Endothelial cell of umbilical vein (primary cell): ENCODE data around the gene LSP1. TPM values are rescaled to one million over a fixed set of nuclear protein-coding genes. Genes with fewer than 3 reads are reported as not detected.

Experiments
- BruUV-seq: library from RNA; stranded (reverse); fragments of 400-500 nt; replicated peaks from 2 replicates; lab custom pipeline; 2021; lab: Mats Ljungman, UMichigan
- CTCF ChIA-PET: fragments of 300-600, 350-600 bp; sonication (Branson Sonifier 250); formaldehyde crosslinking; loops from one replicate; lab custom pipeline; 2021; ENCODE audit warnings: antibody characterized with exemption, inconsistent platforms; lab: Charles Lee
- POLR2A ChIA-PET: fragments of 300-600, 350-600 bp; sonication (Branson Sonifier 250); formaldehyde crosslinking; loops from one replicate; lab custom pipeline; 2021; ENCODE audit warnings: antibody characterized with exemption, inconsistent platforms; lab: Charles Lee
- DNase-seq: peaks from one replicate; pipeline ENCODE4 v3.0.0-alpha.2; 2011; ENCODE audit warnings: low read depth, low spot score
- FAIRE-seq: peaks from 2 replicates; lab custom pipeline; 2011; peaks lifted over from hg19 to GRCh38; lab: Jason Lieb, UNC
- H2AFZ ChIP-seq: 2 replicates; pipeline ENCODE4 v1.6.0; 2012; ENCODE audit warnings: low read depth, low read length, control low read depth, inconsistent platforms
- H3K27ac ChIP-seq: 2 replicates; pipeline ENCODE4 v1.5.1; 2011; ENCODE audit warnings: low read depth, mild to moderate bottlenecking, control low read depth, low read length, moderate library complexity; ENCODE audit not compliant: insufficient read depth
- H3K27me3 ChIP-seq, 2 experiments: 2 replicates each; pipeline versions ENCODE4 v1.6.0 to v1.6.1; 2011; ENCODE audit warnings: low read length in 2 of 2, mixed read lengths in 1 of 2; ENCODE audit not compliant: control insufficient read depth in 2 of 2, insufficient read depth in 2 of 2
- H3K36me3 ChIP-seq, 2 experiments: 2 replicates in 1 of 2; 3 replicates in 1 of 2; pipeline ENCODE4 v1.5.1; 2011; ENCODE audit warnings: low read length in 2 of 2, mild to moderate bottlenecking in 1 of 2, moderate library complexity in 1 of 2; ENCODE audit not compliant: control insufficient read depth in 2 of 2, insufficient read depth in 2 of 2; ENCODE audit errors: extremely low read depth in 1 of 2
- H3K4me1 ChIP-seq: 3 replicates; pipeline ENCODE4 v1.5.1; 2011; ENCODE audit warnings: mild to moderate bottlenecking, low read length; ENCODE audit not compliant: control insufficient read depth, insufficient read depth; ENCODE audit errors: extremely low read depth
- H3K4me2 ChIP-seq: 2 replicates; pipeline ENCODE4 v1.6.1; 2011; ENCODE audit warnings: low read length, control low read depth, mixed read lengths; ENCODE audit not compliant: insufficient read depth
- H3K4me3 ChIP-seq, 3 experiments: fragments of 200-600 bp in 1 of 3; sonication (generic), shearing (Covaris generic) in 1 of 3; replicated peaks in 1 of 3; 2 replicates each; pipeline ENCODE4 v1.5.1; 2011 to 2016; ENCODE audit warnings: control low read depth in 3 of 3, low read length in 3 of 3, mild to moderate bottlenecking in 2 of 3, inconsistent platforms in 1 of 3, low read depth in 1 of 3, moderate library complexity in 1 of 3; ENCODE audit not compliant: insufficient read depth in 1 of 3
- H3K79me2 ChIP-seq: 2 replicates; pipeline ENCODE4 v1.6.0; 2012; ENCODE audit warnings: low read length, inconsistent platforms; ENCODE audit not compliant: control insufficient read depth, insufficient read depth
- H3K9ac ChIP-seq: replicated peaks from 2 replicates; pipeline ENCODE3; 2011; ENCODE audit warnings: low read length, control low read depth; ENCODE audit not compliant: insufficient read depth; ENCODE audit errors: extremely low read depth
- H3K9me1 ChIP-seq: replicated peaks from 3 replicates; pipeline ENCODE4 v1.6.0; 2011; ENCODE audit warnings: mild to moderate bottlenecking, low read length; ENCODE audit not compliant: control insufficient read depth, insufficient read depth; ENCODE audit errors: extremely low read depth
- H3K9me3 ChIP-seq: replicated peaks from 2 replicates; pipeline ENCODE4 v1.5.1; 2012; ENCODE audit warnings: low read length, inconsistent platforms; ENCODE audit not compliant: control insufficient read depth, insufficient read depth
- H4K20me1 ChIP-seq: replicated peaks from 2 replicates; pipeline ENCODE3; 2011; ENCODE audit warnings: mild to moderate bottlenecking, low read length; ENCODE audit not compliant: control insufficient read depth, insufficient read depth; ENCODE audit errors: extremely low read depth
- CTCF ChIP-seq, 2 donors: IDR thresholded peaks; 1 replicate in 1 of 2; 2 replicates in 1 of 2; pipeline ENCODE4 v1.5.1; 2011; ENCODE audit warnings: low read length in 2 of 2, mild to moderate bottlenecking in 2 of 2, moderate library complexity in 2 of 2, control low read depth in 1 of 2, inconsistent platforms in 1 of 2, low read depth in 1 of 2; ENCODE audit not compliant: insufficient read depth in 1 of 2; ENCODE audit errors: extremely low read depth in 1 of 2
- EZH2 ChIP-seq: IDR thresholded peaks from 2 replicates; pipeline ENCODE4 v1.6.1; 2012; ENCODE audit warnings: borderline replicate concordance, low read depth, mild to moderate bottlenecking, moderate library complexity, low read length, inconsistent platforms; ENCODE audit not compliant: severe bottlenecking
- GATA2 ChIP-seq: IDR thresholded peaks from 2 replicates; pipeline ENCODE4 v1.7.0; 2011; ENCODE audit warnings: low read depth, mild to moderate bottlenecking, moderate library complexity, mixed read lengths, low read length; ENCODE audit not compliant: insufficient read length, insufficient read depth
- MAX ChIP-seq: IDR thresholded peaks from 2 replicates; pipeline ENCODE4 v1.6.1; 2011; ENCODE audit not compliant: insufficient read depth, insufficient read length
- MYC ChIP-seq: IDR thresholded peaks from one replicate; pipeline ENCODE4 v1.6.1; 2011; ENCODE audit warnings: mild to moderate bottlenecking, low read depth, low read length
- dilution Hi-C: fragments of 300-500 bp; cut with MboI; formaldehyde crosslinking; loops from one replicate; pipeline ENCODE4 v1.15.0; 2019; ENCODE audit warnings: low sequenced_read_pairs; ENCODE audit not compliant: extremely low pct_ligation_motif_present
- intact Hi-C: fragments of 100-400 bp; cut with micrococcal nuclease; formaldehyde crosslinking; loops from one replicate; pipeline ENCODE4 v1.10.0; 2022
- polyA plus RNA-seq, 4 experiments: library from polyadenylated mRNA; depleted of rRNA in 3 of 4; stranded (reverse) in 3 of 4; unstranded in 1 of 4; fragments of >200 nt; gene quantifications; 2 replicates each; pipeline versions ENCODE4 v1.2.1 to v1.2.3, GENCODE V29; 2011 to 2012; ENCODE audit warnings: missing spikeins in 1 of 4
- total RNA-seq: library from RNA; stranded (reverse); gene quantifications from 2 replicates; pipeline ENCODE4 v1.2.3, GENCODE V29; 2021

Gene LSP1
- total and polyA plus RNA-seq, 2 donors (not counting 3 experiments of a cell fraction or from before 2014, with no cell fraction given): not detected

- Histone ChIP-seq H3K4me2 (no peak overlapping the region), H3K79me2 (no peaks in the 10 kb centered on the region), H3K4me3 (no peak overlapping the region), H3K9me1 (no peaks in the 10 kb centered on the region), H3K36me3 (no peaks in the 10 kb centered on the region), H3K4me1 (peaks cover 3% of the 10 kb centered on the region), H3K9ac (no peak overlapping the region), H3K27me3 (no peaks in the 10 kb centered on the region), H3K9me3 (no peaks in the 10 kb centered on the region), H2AFZ (no peak overlapping the region), H4K20me1 (no peaks in the 10 kb centered on the region), H3K27ac (no peak overlapping the region)
- FAIRE-seq (no peak), DNase-seq (no peak)
- intact Hi-C loops: no loop called here
- BruUV-seq: no TSS peak
- TF ChIP-seq CTCF (IDR thresholded peaks at IDR 0.05; ENCODE audit: extremely low read depth in 1 of 2, insufficient read depth in 1 of 2, low read depth in 1 of 2, low read length in 2 of 2): no peak
- TF ChIP-seq EZH2: no peak
- no peak for TF ChIP-seq MYC
- no peak for TF ChIP-seq MAX
- no peak for TF ChIP-seq GATA2
- POLR2A ChIA-PET: no interaction called here
- CTCF ChIA-PET: interaction anchor here (0.9 to 5.4 kb wide), 7 partner anchors 54 to 175 kb away, joined by 3 to 50 read pairs (median 6); no protein-coding TSS in a partner anchor
- dilution Hi-C loops: no loop called here
Measured at GRCh38 chr11:1827931-1828330, 25.0 kb upstream of the LSP1 start.
